ENCODE measurements around the gene IQCH. TPM values are rescaled to one million over a fixed set of nuclear protein-coding genes. Genes with fewer than 3 reads are reported as not detected.

Gene IQCH
- total RNA-seq, 1 experiment from 2014 or later: 7.0 TPM

Other genes with a start within 250 kb of the IQCH start
- 17.7 and 19.7 TPM in 2 replicates for gene SMAD3, start 189.2 kb upstream of the IQCH start, total RNA-seq (2014; rRNA removed; shearing (Covaris generic))
- 64.2 and 78.8 TPM in 2 replicates for gene AAGAB, start 125 bp upstream of the IQCH start, total RNA-seq (2014; rRNA removed; shearing (Covaris generic))

Data from RPMI7951 (cell line).